KG1 (cell line): ENCODE data around the gene SLC34A2.
"Not testable (repeated sequence)": the region's sequence is repeated elsewhere in the genome, so short reads cannot be mapped to it uniquely, and the experiment has no call there.

ENCODE experiments used
- DNase-seq: peaks from one replicate; lab custom pipeline; 2025; lab: John Stamatoyannopoulos, UW

Gene SLC34A2, protein sequence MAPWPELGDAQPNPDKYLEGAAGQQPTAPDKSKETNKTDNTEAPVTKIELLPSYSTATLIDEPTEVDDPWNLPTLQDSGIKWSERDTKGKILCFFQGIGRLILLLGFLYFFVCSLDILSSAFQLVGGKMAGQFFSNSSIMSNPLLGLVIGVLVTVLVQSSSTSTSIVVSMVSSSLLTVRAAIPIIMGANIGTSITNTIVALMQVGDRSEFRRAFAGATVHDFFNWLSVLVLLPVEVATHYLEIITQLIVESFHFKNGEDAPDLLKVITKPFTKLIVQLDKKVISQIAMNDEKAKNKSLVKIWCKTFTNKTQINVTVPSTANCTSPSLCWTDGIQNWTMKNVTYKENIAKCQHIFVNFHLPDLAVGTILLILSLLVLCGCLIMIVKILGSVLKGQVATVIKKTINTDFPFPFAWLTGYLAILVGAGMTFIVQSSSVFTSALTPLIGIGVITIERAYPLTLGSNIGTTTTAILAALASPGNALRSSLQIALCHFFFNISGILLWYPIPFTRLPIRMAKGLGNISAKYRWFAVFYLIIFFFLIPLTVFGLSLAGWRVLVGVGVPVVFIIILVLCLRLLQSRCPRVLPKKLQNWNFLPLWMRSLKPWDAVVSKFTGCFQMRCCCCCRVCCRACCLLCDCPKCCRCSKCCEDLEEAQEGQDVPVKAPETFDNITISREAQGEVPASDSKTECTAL

DNA sequence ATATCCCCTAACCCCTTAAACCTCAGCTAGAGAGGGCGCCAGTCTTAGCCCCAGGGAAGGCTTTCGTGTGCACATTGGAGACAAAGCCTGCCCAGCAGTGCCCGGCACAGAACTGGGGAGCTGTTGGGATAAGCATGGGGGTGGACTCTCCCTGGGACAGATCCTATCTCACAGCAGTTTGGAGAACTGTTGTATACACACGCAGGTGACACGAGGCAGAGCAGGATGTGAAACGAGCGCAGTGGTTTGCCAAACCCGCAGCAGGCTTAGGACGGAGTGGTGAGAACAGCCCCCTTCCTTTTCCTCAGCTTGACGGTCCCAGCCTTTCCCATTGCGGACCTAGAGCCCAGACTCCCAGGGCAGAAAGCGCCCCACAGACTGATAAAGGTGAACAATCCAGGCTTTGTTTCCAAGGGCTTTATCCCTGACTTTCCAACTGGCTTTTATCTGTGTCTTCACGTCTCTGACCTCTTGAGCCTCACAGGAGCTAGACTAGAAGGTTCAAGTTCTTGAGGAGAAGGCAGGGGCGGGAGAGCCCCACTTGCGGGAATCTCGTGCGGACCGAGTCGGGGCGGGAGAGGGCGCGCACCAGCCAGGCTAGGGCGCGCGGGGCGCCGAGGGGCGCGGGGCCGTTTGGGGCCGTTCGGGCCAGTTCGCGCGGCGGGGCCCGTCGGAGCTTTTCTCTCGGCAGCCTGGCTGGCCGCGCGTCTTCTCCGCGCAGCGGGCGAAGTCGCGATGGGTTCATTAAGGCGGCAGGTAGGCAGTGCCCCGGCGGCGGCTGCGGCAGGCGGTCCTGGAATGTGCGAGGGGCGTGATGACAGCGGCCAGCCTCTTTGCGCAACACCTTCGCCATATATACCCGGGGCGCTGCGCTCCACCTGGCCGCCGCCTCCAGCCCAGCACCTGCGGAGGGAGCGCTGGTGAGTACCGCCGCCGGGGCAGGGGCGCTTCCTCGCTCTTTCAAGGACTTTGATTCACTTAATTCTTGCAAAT lies at the start of gene SLC34A2:
SLC34A2 (plus strand) TSS at position 881 of the 993 bp plus-strand sequence. CDS start 6,650 bp downstream, outside the sequence.
- DNase-seq: no peak

GRCh38 chr4:25608644-25609043 lies 47.0 kb upstream of the SLC34A2 start:
- no peak for DNase-seq

DNA sequence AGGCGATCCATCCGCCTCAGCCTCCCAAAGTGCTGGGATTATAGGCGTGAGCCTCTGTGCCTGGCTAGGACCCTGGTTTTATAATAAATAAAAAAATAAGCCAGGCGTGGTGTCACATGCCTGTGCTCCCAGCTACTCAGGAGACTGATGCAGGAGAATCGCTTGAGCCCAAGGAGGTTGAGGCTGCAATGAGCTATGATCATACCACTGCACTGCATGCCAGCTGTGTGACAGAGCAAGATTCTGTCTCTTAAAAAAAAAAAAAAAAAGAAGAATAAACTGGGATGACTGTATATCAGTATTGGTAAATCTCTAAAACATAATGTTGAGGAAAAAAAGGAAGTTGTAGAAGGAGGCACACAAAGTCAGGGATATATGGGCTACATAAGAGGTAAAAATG lies 45.7 kb upstream of the SLC34A2 start:
- DNase-seq: no peak

DNA sequence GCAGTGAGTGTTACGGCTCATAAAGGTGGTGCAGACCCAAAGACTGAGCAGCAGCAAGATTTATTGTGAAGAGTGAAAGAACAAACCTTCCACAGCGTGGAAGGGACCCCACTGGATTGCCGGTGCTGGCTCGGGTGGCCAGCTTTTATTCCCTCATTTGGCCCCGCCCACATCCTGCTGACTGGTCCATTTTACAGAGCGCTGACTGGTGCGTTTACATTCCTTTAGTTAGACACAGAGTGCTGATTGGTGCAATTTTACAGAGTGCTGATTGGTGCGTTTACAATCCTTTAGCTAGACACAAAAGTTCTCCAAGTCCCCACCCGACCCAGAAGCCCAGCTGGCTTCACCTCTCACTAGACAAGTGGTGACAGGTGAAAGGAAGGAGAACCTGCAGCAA lies 42.0 kb upstream of the SLC34A2 start:
- DNase-seq: not testable (repeated sequence)

GRCh38 chr4:25614807-25615206 lies 40.8 kb upstream of the SLC34A2 start:
- no peak for DNase-seq

DNA sequence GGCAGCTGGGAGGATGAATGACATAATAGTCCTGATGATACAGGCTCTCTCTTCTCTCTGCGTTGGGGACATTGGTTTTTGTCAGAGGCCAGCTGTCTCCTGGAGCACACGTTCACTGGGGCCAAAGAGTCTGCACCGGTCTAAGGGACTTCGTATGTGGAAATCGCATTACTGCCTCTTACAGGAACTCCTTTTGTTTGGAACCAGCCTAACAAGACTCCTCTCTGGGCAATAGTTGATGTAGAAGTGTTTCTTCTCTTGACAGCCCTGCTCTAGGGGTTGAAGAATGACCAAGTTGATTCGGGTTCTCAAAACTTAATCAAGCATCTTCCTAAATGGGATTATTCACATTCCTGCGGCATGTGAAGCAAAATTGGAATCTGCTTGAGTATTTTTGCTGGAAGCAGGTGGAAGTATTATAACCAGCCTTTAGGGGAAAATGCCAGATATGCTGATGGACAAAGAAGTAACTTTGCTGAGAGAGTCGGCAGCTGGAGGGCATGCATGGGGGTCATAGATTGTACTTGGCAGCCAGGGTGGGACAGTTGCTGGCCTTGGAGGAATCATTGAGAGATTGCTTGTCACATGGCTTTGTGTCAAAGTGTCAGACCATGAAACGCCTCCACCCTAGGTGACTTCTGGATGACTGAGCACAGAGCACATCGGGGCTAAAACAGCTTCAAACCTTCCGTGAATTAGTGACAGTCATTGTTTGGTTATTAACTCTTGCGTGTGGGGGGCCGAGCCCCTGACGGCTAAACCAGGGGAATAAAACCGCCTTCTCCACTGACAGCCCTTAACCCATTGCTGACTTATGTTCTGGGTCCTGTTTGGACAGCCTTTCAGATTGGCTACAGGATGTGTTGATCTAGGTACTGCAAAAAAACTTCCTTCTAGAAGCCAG lies 34.4 kb upstream of the SLC34A2 start:
- no peak for DNase-seq

- DNase-seq: no peak
Observed at GRCh38 chr4:25624616-25625015, 31.0 kb upstream of the SLC34A2 start.

- DNase-seq: no peak
Observed at GRCh38 chr4:25628451-25628850, 27.2 kb upstream of the SLC34A2 start.

- no peak for DNase-seq
Observed at GRCh38 chr4:25632135-25632534, 23.5 kb upstream of the SLC34A2 start.

- no peak for DNase-seq
Observed at GRCh38 chr4:25633541-25633940, 22.1 kb upstream of the SLC34A2 start.

- no peak for DNase-seq
Observed at GRCh38 chr4:25635501-25635900, 20.1 kb upstream of the SLC34A2 start.

DNA sequence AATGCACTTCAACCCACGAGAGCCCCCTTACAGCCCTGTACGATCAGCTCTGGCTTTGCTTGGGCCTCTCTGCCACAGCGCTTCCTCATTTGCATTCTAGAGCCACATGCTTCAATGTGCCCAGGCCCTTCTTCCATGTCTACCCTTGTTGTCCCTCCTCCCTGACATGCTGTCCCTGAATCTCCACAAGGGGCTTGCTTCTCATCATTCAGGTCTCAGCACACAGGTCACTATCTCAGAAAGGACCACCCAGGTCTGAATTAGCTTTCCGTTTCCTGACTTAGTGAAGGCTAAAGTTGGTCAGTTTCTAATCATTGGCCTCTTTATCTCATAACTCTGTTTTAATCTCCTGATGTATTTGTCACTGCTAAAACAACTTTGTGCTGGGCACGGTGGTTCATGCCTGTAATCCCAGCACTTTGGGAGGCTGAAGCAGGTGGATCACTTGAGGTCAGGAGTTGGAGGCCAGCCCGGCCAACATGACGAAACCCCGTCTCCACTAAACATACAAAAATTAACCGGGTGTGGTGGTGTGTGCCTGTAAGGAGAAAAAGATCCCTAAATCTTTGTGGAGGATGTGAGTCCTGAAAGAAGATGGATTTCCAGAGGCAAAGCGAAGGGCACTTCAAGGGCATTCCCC lies 17.9 kb upstream of the SLC34A2 start:
- DNase-seq: no peak

DNA sequence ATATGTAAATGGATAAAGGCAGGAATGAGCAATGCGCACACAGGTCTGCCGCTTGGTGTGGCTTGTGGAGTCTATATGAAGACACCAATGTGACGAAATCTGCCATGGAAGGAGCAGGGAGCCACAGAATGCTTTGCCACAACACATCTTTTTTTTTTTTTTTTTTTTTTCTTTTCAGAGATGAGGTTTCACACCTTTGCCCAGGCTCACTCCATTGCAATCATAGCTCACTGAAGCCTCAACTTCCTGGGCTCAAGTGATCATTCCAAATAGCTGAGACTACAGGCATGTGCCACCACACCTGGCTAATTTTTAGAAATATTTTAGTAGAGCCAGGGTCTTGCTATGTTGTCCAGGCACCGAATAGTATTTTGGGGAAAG lies 17.4 kb upstream of the SLC34A2 start:
- no peak for DNase-seq

DNA sequence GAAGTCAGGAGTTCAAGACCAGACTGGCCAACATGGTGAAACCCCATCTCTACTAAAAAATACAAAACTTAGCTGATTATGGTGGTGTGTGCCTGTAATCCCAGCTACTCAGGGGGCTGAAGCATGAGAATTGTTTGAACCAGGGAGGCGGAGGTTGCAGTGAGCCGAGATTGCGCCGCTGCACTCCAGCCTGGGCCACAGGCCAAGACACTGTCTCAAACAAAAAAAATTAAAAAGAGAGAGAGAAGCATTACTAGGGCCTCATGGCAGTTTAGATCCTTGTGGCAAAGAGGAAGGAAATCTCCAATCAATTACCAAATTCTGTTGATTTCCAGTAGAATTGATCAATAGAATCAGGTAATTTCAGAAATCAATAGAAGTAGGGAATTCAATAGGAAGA lies 16.8 kb upstream of the SLC34A2 start:
- DNase-seq: no peak

GRCh38 chr4:25650311-25650710 lies 5.3 kb upstream of the SLC34A2 start:
- no peak for DNase-seq

GRCh38 chr4:25651682-25652081 lies 4.0 kb upstream of the SLC34A2 start:
- DNase-seq: no peak

- DNase-seq: no peak
Observed at GRCh38 chr4:25654031-25654970, 1.4 kb upstream of the SLC34A2 start.

- no peak for DNase-seq
Observed at GRCh38 chr4:25656031-25656430, 380 bp downstream of the SLC34A2 start.

DNA sequence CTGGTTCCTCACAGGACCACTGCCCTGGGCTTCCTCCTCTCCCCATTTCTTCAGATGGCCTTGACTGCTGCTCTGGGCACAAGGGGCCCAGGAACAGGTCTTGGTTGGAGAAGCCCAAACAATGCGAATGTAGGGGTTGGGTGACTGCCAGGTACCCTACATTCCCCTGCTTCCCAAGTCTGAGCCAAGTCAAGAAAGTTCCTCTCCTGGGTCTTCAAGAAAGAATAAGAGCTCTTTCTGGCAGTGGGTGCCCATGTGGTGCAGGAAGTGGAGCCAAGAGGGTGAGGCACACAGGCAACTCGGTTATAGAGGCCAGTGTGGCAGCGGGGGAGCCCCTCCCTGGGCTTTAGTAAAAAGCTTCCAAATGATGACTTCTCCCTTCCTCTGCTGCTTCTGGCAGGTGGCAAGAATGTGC lies 2.7 kb downstream of the SLC34A2 start:
- DNase-seq: no peak

DNA sequence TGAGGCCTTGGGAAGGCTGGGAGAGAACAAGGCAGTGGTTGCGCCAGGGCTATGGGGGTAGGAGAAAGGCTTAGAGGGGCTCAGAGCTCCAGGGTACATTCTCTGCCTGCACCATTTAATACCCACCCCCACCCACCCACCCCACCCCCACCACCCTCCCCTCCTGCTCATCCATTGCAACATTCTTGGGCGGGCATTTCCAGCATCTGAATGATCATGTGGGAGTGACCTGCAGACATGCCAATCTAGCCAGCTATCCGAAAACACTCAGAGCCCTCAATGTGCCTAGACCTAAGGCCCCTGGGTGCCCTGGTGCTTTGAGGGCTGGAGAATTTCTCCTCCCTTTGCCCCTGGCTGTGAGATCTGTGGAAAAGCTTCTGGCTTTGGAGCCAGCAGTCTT lies 3.1 kb downstream of the SLC34A2 start:
- DNase-seq: no peak
